ENCODE measurements around the gene STK32C.

The STK32C gene

DNA sequence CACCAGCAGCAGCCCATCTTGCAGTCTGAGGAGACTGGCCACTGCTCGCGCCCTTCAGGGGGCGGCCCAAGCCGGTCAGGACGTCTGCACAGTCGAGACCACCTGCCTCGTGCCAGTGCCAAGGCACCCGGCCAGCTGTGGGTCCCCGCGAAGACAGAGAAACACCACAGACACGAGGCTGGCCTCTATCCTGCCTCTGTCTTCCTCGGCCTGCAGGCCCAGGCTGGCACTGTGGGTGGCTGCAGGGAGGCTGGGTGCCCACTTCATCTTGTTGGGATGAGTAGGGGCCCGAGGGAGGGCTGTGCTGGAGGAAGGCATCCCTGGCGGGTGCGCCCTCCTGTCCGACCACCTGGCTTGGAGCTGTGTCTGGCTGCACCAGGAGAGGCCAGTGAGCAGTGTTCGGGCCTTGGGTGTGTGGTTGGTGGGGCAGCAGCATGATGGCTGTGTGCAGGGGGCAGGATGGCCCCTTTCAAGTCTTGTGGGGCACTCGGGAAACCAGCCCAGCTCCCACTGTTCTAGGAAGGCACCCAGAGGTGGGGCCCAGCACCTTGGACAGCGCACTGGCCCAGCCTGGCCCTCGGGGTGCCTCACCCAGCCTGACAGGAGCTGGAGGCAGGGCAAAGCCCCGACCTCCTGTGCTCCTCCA, 113.7 kb downstream of the STK32C start:
- no peak for TF ChIP-seq CTCF (IDR thresholded peaks at IDR 0.05; ENCODE audit: insufficient read depth, low read depth, low read length, missing control alignments)
- H3K4me3 ChIP-seq (ENCODE audit: low read length): no peak overlapping the region
- no peak for DNase-seq (ENCODE audit: low read depth)

GRCh38 chr10:132192991-132193665, 114.6 kb downstream of the STK32C start:
- H3K4me3 ChIP-seq (ENCODE audit: low read length): no peak overlapping the region
- TF ChIP-seq CTCF (IDR thresholded peaks at IDR 0.05; ENCODE audit: insufficient read depth, low read depth, low read length, missing control alignments): no peak
- no peak for DNase-seq (ENCODE audit: low read depth)

GRCh38 chr10:132192076-132192975, 115.4 kb downstream of the STK32C start:
- DNase-seq (ENCODE audit: low read depth): no peak
- H3K4me3 ChIP-seq (ENCODE audit: low read length): no peak overlapping the region
- TF ChIP-seq CTCF (IDR thresholded peaks at IDR 0.05; ENCODE audit: insufficient read depth, low read depth, low read length, missing control alignments): no peak

- no peak for DNase-seq (ENCODE audit: low read depth)
- H3K4me3 ChIP-seq (ENCODE audit: low read length): no peak overlapping the region
- no peak for TF ChIP-seq CTCF (IDR thresholded peaks at IDR 0.05; ENCODE audit: insufficient read depth, low read depth, low read length, missing control alignments)
Measured at GRCh38 chr10:132189810-132190422, 117.8 kb downstream of the STK32C start.

DNA sequence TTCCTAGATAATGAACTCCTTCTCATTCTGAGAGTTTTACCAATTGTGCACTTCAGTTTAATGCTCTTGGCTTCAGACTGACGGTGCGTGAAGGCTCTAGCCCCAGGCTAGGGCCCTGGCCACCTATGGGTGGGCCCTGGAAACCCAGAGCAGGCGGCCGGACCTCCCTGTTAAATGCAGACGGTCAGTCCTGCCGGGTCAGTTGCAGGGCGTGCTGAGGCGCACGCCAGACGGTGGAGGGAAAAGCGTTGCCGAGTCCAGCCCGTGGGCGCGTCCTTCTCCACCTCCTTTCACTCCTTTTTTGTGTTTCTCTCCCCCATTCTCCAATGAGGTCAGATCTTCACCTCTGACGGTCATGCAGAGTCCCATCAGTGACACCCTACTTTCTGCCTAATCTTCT, 118.7 kb downstream of the STK32C start:
- no peak for TF ChIP-seq CTCF (IDR thresholded peaks at IDR 0.05; ENCODE audit: insufficient read depth, low read depth, low read length, missing control alignments)
- DNase-seq (ENCODE audit: low read depth): no peak
- H3K4me3 ChIP-seq (ENCODE audit: low read length): no peak overlapping the region

- no peak for TF ChIP-seq CTCF (IDR thresholded peaks at IDR 0.05; ENCODE audit: insufficient read depth, low read depth, low read length, missing control alignments)
- no peak overlapping the region for H3K4me3 ChIP-seq (ENCODE audit: low read length)
- DNase-seq (ENCODE audit: low read depth): no peak
Measured at GRCh38 chr10:132188331-132188730, 119.4 kb downstream of the STK32C start.
